IMR-90 (cell line): ENCODE data around the gene ARL4A. TPM values are rescaled to one million over a fixed set of nuclear protein-coding genes. Genes with fewer than 3 reads are reported as not detected.

Experiments used
- ATAC-seq: fragments of 200-7000 bp; cut with Tn5 transposase; 2 replicates; pipeline ENCODE4 v1.9.1; 2020; ENCODE audit warnings: low read depth, mild to moderate bottlenecking, moderate library complexity
- BruUV-seq: library from RNA; stranded (reverse); fragments of 400-500 nt; replicated peaks from 2 replicates; lab custom pipeline; 2021; lab: Mats Ljungman, UMichigan
- CTCF ChIA-PET: fragments of 300-600 bp; formaldehyde crosslinking; extraction: SDS; loops from one replicate; lab custom pipeline; 2021; ENCODE audit warnings: antibody characterized with exemption; lab: Yijun Ruan, JAX
- POLR2A ChIA-PET: fragments of 300-600 bp; sonication (Branson Sonifier 250); formaldehyde crosslinking; loops from one replicate; lab custom pipeline; 2022; ENCODE audit warnings: antibody characterized with exemption; ENCODE audit not compliant: unreplicated experiment; lab: Charles Lee
- DNase-seq: peaks from one replicate; pipeline ENCODE4 v3.0.0; 2013
- H2AFZ ChIP-seq: replicated peaks from 2 replicates; pipeline ENCODE3; 2013; ENCODE audit warnings: low read length, mild to moderate bottlenecking; ENCODE audit not compliant: poor library complexity
- H2AK5ac ChIP-seq: 2 replicates; pipeline ENCODE4 v1.6.1; 2013; ENCODE audit warnings: low read depth, low read length, inconsistent platforms
- H2AK9ac ChIP-seq: replicated peaks from 2 replicates; pipeline ENCODE3; 2013; ENCODE audit warnings: mild to moderate bottlenecking, low read depth, low read length, moderate library complexity; ENCODE audit not compliant: poor library complexity
- H2BK120ac ChIP-seq: 2 replicates; pipeline ENCODE4 v1.6.1; 2013; ENCODE audit warnings: low read depth, low read length, inconsistent platforms
- H2BK15ac ChIP-seq: 3 replicates; pipeline ENCODE4 v1.6.1; 2013; ENCODE audit warnings: low read depth, low read length, inconsistent platforms
- H2BK20ac ChIP-seq: 2 replicates; pipeline ENCODE4 v1.6.1; 2013; ENCODE audit warnings: low read depth, mild to moderate bottlenecking, inconsistent platforms, low read length, moderate library complexity
- H2BK5ac ChIP-seq: 2 replicates; pipeline ENCODE4 v1.6.1; 2013; ENCODE audit warnings: mild to moderate bottlenecking, low read depth, low read length, inconsistent platforms; ENCODE audit not compliant: poor library complexity, severe bottlenecking
- H3K14ac ChIP-seq: replicated peaks from 2 replicates; pipeline ENCODE4 v1.6.1; 2013; ENCODE audit warnings: low read depth, low read length, inconsistent platforms
- H3K18ac ChIP-seq: 2 replicates; pipeline ENCODE4 v1.6.1; 2013; ENCODE audit warnings: low read depth, low read length, control low read depth
- H3K23ac ChIP-seq: 2 replicates; pipeline ENCODE4 v1.6.1; 2013; ENCODE audit warnings: low read depth, low read length, inconsistent platforms
- H3K27ac ChIP-seq: 2 replicates; pipeline ENCODE4 v1.5.1; 2013; ENCODE audit warnings: mild to moderate bottlenecking, control low read depth, low read length; ENCODE audit not compliant: insufficient read depth
- H3K27me3 ChIP-seq: 2 replicates; pipeline ENCODE4 v1.6.1; 2013; ENCODE audit warnings: low read length; ENCODE audit not compliant: control insufficient read depth, insufficient read depth
- H3K36me3 ChIP-seq: 2 replicates; pipeline ENCODE4 v1.6.1; 2013; ENCODE audit warnings: low read length, mixed read lengths; ENCODE audit not compliant: control insufficient read depth, insufficient read depth
- H3K4ac ChIP-seq: 2 replicates; pipeline ENCODE4 v1.6.1; 2013; ENCODE audit warnings: low read depth, low read length, inconsistent platforms
- H3K4me1 ChIP-seq: 2 replicates; pipeline ENCODE4 v1.6.1; 2013; ENCODE audit warnings: low read length, mixed read lengths; ENCODE audit not compliant: control insufficient read depth, insufficient read depth
- H3K4me2 ChIP-seq: 2 replicates; pipeline ENCODE4 v1.6.1; 2013; ENCODE audit warnings: low read depth, mild to moderate bottlenecking, control low read depth, low read length, moderate library complexity
- H3K4me3 ChIP-seq: 2 replicates; pipeline ENCODE4 v1.5.1; 2013; ENCODE audit warnings: low read depth, mild to moderate bottlenecking, control low read depth, low read length, moderate library complexity; ENCODE audit not compliant: insufficient read depth
- H3K56ac ChIP-seq: 2 replicates; pipeline ENCODE4 v1.6.1; 2013; ENCODE audit warnings: low read length, inconsistent platforms; ENCODE audit not compliant: insufficient read depth; ENCODE audit errors: extremely low read depth
- H3K79me1 ChIP-seq, 2 experiments: 2 replicates each; pipeline ENCODE4 v1.6.1; 2013; ENCODE audit warnings: low read length in 2 of 2, inconsistent platforms in 1 of 2, low read depth in 1 of 2
- H3K9ac ChIP-seq: 2 replicates; pipeline ENCODE4 v1.6.1; 2013; ENCODE audit warnings: low read depth, low read length, control low read depth
- H3K9me1 ChIP-seq: 2 replicates; pipeline ENCODE4 v1.6.1; 2013; ENCODE audit warnings: low read length, inconsistent platforms; ENCODE audit not compliant: insufficient read depth
- H3K9me3 ChIP-seq: 2 replicates; pipeline ENCODE4 v1.6.1; 2013; ENCODE audit warnings: low read length; ENCODE audit not compliant: control insufficient read depth, insufficient read depth
- H4K20me1 ChIP-seq: 2 replicates; pipeline ENCODE4 v1.6.1; 2013; ENCODE audit warnings: low read length, inconsistent platforms; ENCODE audit not compliant: insufficient read depth
- H4K5ac ChIP-seq: 2 replicates; pipeline ENCODE4 v1.6.1; 2013; ENCODE audit warnings: mild to moderate bottlenecking, low read depth, low read length, control low read depth
- H4K8ac ChIP-seq, 2 experiments: 2 replicates each; pipeline ENCODE4 v1.6.1; 2013; ENCODE audit warnings: low read depth in 2 of 2, low read length in 2 of 2, control low read depth in 1 of 2, inconsistent platforms in 1 of 2
- H4K91ac ChIP-seq: 2 replicates; pipeline ENCODE4 v1.6.1; 2013; ENCODE audit warnings: low read depth, low read length, inconsistent platforms; ENCODE audit not compliant: insufficient read depth
- BHLHE40 ChIP-seq: fragments of 150-350 bp; IDR thresholded peaks from 2 replicates; pipeline ENCODE4 v1.6.1; 2016; ENCODE audit warnings: mild to moderate bottlenecking, low read depth, low read length
- CEBPB ChIP-seq: IDR thresholded peaks from 2 replicates; pipeline ENCODE4 v1.6.1; 2012; ENCODE audit warnings: low read depth, low read length, improper control_type of control experiment
- CHD1 ChIP-seq: IDR thresholded peaks from 2 replicates; pipeline ENCODE4 v1.6.1; 2012; ENCODE audit warnings: low read depth, low read length, improper control_type of control experiment
- ELK1 ChIP-seq: fragments of 150-350 bp; IDR thresholded peaks from 2 replicates; pipeline ENCODE4 v1.6.1; 2016; ENCODE audit warnings: low read depth, mild to moderate bottlenecking, low read length, moderate library complexity, borderline replicate concordance
- FOS ChIP-seq: fragments of 150-350 bp; IDR thresholded peaks from 2 replicates; pipeline ENCODE4 v1.6.1; 2016; ENCODE audit warnings: low read depth, low read length
- MAFK ChIP-seq: IDR thresholded peaks from 2 replicates; pipeline ENCODE4 v1.6.1; 2012; ENCODE audit warnings: low read depth, low read length, improper control_type of control experiment
- MAZ ChIP-seq: IDR thresholded peaks from 2 replicates; pipeline ENCODE4 v1.6.1; 2012; ENCODE audit warnings: low read depth, mild to moderate bottlenecking, low read length, improper control_type of control experiment, moderate library complexity, borderline replicate concordance
- MXI1 ChIP-seq: IDR thresholded peaks from 2 replicates; pipeline ENCODE4 v1.6.1; 2012; ENCODE audit warnings: low read depth, mild to moderate bottlenecking, low read length, moderate library complexity, borderline replicate concordance
- NFE2L2 ChIP-seq: fragments of 150-350 bp; IDR thresholded peaks from 2 replicates; pipeline ENCODE4 v1.6.1; 2016; ENCODE audit warnings: low read depth, mild to moderate bottlenecking, low read length
- POLR2A ChIP-seq: IDR thresholded peaks from 2 replicates; pipeline ENCODE4 v1.6.1; 2012; ENCODE audit warnings: mild to moderate bottlenecking, low read depth, low read length
- RAD21 ChIP-seq: IDR thresholded peaks from 2 replicates; pipeline ENCODE4 v1.6.1; 2012; ENCODE audit warnings: low read length, improper control_type of control experiment
- RFX5 ChIP-seq: IDR thresholded peaks from 2 replicates; pipeline ENCODE4 v1.8.0; 2012; ENCODE audit warnings: low read depth, mild to moderate bottlenecking, low read length, moderate library complexity
- SMC3 ChIP-seq: fragments of 150-350 bp; IDR thresholded peaks from 2 replicates; pipeline ENCODE4 v1.6.1; 2016; ENCODE audit warnings: low read depth, mild to moderate bottlenecking, antibody characterized with exemption, low read length, moderate library complexity
- USF2 ChIP-seq: fragments of 150-350 bp; IDR thresholded peaks from 2 replicates; pipeline ENCODE4 v1.6.1; 2017; ENCODE audit warnings: mild to moderate bottlenecking, antibody characterized with exemption, low read length, low read depth
- WGBS, 2 experiments: methylation state at CpG; one replicate each; pipeline versions ENCODE4 v1.1.5 to v1.1.7; 2013; ENCODE audit warnings: missing lambda C conversion rate in 2 of 2; ENCODE audit not compliant: insufficient read length in 1 of 2; ENCODE audit errors: extremely low coverage in 2 of 2; 5-methylcytosine and 5-hydroxymethylcytosine counted together
- dilution Hi-C: fragments of 300-500 bp; cut with HindIII; formaldehyde crosslinking; loops from one replicate; pipeline ENCODE4 v1.14.3; 2018; ENCODE audit warnings: low sequenced_read_pairs; ENCODE audit not compliant: unreplicated experiment
- in situ Hi-C: fragments of 300-500 bp; cut with MboI; formaldehyde crosslinking; loops from 3 replicates; pipeline ENCODE4 v1.14.3; 2019; ENCODE audit warnings: low sequenced_read_pairs, inconsistent platforms, mixed read lengths
- intact Hi-C: fragments of 100-400 bp; cut with micrococcal nuclease; formaldehyde crosslinking; loops from 2 replicates; pipeline ENCODE4 v1.10.0; 2022
- polyA plus RNA-seq, 3 experiments: library from polyadenylated mRNA; depleted of rRNA; stranded (reverse); fragments of >200 nt; gene quantifications; 2 replicates each; pipeline ENCODE4 v1.2.3, GENCODE V29; 2012; ENCODE audit warnings: low replicate concordance in 1 of 3
- total RNA-seq: library from RNA; depleted of rRNA; stranded (reverse); fragments of >200 nt; gene quantifications from 2 replicates; pipeline ENCODE4 v1.2.3, GENCODE V29; 2012

ARL4A gene
- total and polyA plus RNA-seq, 2 of the 4 experiments (the other 2 are of a cell fraction): 13.7 to 22.4 TPM

DNA sequence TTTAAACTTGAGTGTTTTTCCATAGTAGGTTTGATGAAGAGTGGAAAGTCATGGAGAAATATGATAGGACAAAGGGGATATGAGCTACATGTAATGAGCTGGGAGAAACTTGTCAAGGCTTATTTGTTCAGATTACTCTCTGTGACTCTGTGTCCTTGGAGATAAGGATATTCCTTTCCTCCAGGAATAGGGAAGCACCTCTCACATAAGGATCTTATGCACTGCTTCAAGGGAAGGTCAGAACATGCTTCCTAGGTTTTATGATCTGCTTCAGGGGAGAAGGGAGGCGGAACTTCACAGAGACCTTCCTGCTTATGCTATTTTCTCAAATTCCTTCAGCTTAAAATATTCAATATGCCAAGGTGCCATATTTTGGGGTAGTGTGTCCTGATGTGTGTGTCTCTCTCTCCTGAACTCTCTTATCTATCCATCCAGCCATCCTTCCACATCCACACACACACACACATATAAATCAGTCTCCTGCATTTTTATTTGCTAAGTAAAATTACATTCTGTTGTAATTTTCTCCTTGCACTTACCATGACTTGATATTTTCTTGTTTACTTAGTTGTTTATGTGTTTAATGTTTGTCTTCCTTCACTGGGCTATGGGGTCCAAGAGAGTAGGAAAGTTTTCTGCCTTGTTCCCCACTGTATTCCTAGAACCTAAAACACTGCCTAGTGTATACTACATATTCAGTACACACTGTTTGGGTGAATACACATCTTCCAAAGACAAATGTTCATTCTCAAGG, 26.4 kb downstream of the ARL4A start:
- dilution Hi-C loops: no loop called here
- no TSS peak for BruUV-seq

More for the DNA sequence above, 26.4 kb downstream of the ARL4A start:
- no peak overlapping the region for H3K56ac ChIP-seq
- no peak overlapping the region for H3K4ac ChIP-seq
- no peaks in the 10 kb centered on the region for H3K9me3 ChIP-seq
- no peak overlapping the region for H3K27ac ChIP-seq
- POLR2A ChIA-PET: no interaction called here
- H3K14ac ChIP-seq: no peak overlapping the region
- no CpG with 5 or more reads among the region's 1 CpG for WGBS, 2 experiments
- no peak overlapping the region for H2BK15ac ChIP-seq
- no peak for DNase-seq
- no peaks in the 10 kb centered on the region for H3K79me1 ChIP-seq
- H4K5ac ChIP-seq: no peak overlapping the region
- CTCF ChIA-PET: no interaction called here
- TF ChIP-seq CHD1 (no peak), FOS (no peak), CEBPB (no peak), MAFK (no peak), ELK1 (no peak), SMC3 (no peak), POLR2A (no peak), USF2 (no peak), BHLHE40 (no peak), RFX5 (no peak), MAZ (no peak), NFE2L2 (no peak), MXI1 (no peak), RAD21 (no peak)
- no peak overlapping the region for H3K4me3 ChIP-seq
- no peaks in the 10 kb centered on the region for H3K27me3 ChIP-seq
- H2BK120ac ChIP-seq: no peak overlapping the region
- H3K4me1 ChIP-seq: peaks cover 9% of the 10 kb centered on the region
- peaks cover 3% of the 10 kb centered on the region; the same call in 1 of the 2 replicates for H3K9me1 ChIP-seq
- no peak overlapping the region for H4K91ac ChIP-seq
- no peak overlapping the region for H3K9ac ChIP-seq
- no peak overlapping the region for H2AK9ac ChIP-seq
- no peak overlapping the region; the same call in 1 of the 2 replicates for H2AK5ac ChIP-seq
- H2BK20ac ChIP-seq: no peak overlapping the region
- no peak for ATAC-seq
- H4K8ac ChIP-seq: no peak overlapping the region
- intact Hi-C loops (no loop called here), in situ Hi-C loops (no loop called here)
- H2AFZ ChIP-seq: no peak overlapping the region
- no peak overlapping the region for H3K4me2 ChIP-seq
- peak overlapping the region; percentile 36; the same call in 1 of the 2 replicates for H3K23ac ChIP-seq
- H2BK5ac ChIP-seq: no peak overlapping the region
- no peaks in the 10 kb centered on the region for H4K20me1 ChIP-seq
- no peaks in the 10 kb centered on the region for H3K36me3 ChIP-seq
- H3K18ac ChIP-seq: no peak overlapping the region
